ENCODE results near the gene PRDM16. TPM values are rescaled to one million over a fixed set of nuclear protein-coding genes. Genes with fewer than 3 reads are reported as not detected.
A peak's percentile ranks its signal among the peaks of the same experiment; 100 is the strongest.

The PRDM16 gene
- polyA plus RNA-seq, 1 donor (not counting 4 experiments of a cell fraction or from before 2014, with no cell fraction given): 0.05 TPM

- H3K4me1 ChIP-seq (ENCODE audit: control insufficient read depth, extremely low read depth, insufficient read depth, low read length): peaks cover 16% of the 10 kb centered on the region
- no peaks in the 10 kb centered on the region for H3K9me3 ChIP-seq (ENCODE audit: control insufficient read depth, low read depth, low read length)
- H3K4me3 ChIP-seq (ENCODE audit: control insufficient read depth in 2 of 3, extremely low read depth in 1 of 3, insufficient read depth in 2 of 3, low read depth in 1 of 3, low read length in 3 of 3): no peak overlapping the region
- H3K27me3 ChIP-seq (ENCODE audit: control insufficient read depth, extremely low read depth, insufficient read depth, low read length): no peaks in the 10 kb centered on the region
- no peak overlapping the region for H3K4me2 ChIP-seq (ENCODE audit: control insufficient read depth, extremely low read depth, insufficient read depth, low read depth, low read length)
- FAIRE-seq (no peak), DNase-seq (ENCODE audit: low read depth, low spot score) (no peak)
- H3K79me2 ChIP-seq (ENCODE audit: control insufficient read depth, insufficient read depth, low read length): no peaks in the 10 kb centered on the region
- TF ChIP-seq CTCF (optimal IDR thresholded peaks at IDR 0.05 in 1 of 3, IDR thresholded peaks at IDR 0.05 in 1 of 3, conservative IDR thresholded peaks at IDR 0.05 in 1 of 3; ENCODE audit: extremely low read depth in 1 of 3, insufficient read depth in 2 of 3, low read length in 3 of 3) (no peak), EZH2 (IDR thresholded peaks at IDR 0.05; ENCODE audit: low read length) (no peak)
- H3K9ac ChIP-seq (ENCODE audit: control insufficient read depth, extremely low read depth, insufficient read depth, low read length): no peak overlapping the region
- dilution Hi-C loops (cut with MboI; ENCODE audit: extremely low pct_ligation_motif_present, low sequenced_read_pairs): no loop called here
- no peaks in the 10 kb centered on the region for H4K20me1 ChIP-seq (ENCODE audit: control insufficient read depth, extremely low read depth, insufficient read depth, low read length)
- H3K9me1 ChIP-seq (ENCODE audit: control insufficient read depth, extremely low read depth, insufficient read depth, low read length): no peaks in the 10 kb centered on the region
- H3K36me3 ChIP-seq (ENCODE audit: control insufficient read depth in 2 of 2, extremely low read depth in 1 of 2, insufficient read depth in 2 of 2, low read length in 2 of 2): no peaks in the 10 kb centered on the region
- H2AFZ ChIP-seq (ENCODE audit: control insufficient read depth, low read length): no peak overlapping the region
- no peak overlapping the region for H3K27ac ChIP-seq (ENCODE audit: control insufficient read depth, insufficient read depth, low read length)
Measured at GRCh38 chr1:3483380-3483779, 414.4 kb downstream of the PRDM16 start.

DNA sequence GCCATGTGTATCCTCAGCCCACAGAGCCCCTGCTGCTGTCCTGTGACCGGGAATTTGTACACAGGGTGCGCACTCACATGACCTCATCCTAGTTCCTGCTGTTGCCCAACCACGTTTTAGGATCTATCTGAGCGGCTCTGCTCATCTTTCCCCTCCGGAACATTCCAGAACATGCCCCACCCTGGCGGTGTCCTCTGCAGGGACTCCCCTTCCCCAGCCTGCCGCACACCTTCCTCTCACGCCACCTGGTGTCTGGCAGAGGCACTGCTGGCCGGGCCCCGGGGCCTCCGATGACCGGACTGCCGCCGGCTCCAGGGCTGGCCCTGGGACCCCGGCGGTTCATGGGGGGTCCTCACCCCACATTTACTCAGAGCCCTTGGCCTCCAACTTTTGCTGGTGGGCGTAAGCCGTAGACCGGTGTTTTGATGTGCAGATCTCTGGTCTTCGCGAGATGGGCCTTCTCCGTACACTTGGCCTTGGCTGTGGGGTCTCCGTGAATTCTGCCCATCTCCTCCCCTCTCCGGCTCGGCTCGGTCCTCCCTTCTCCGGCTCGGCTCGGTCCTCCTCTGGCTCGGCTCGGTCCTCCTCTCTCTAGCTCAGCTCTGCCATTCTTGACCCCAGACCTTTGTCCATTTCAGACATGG, 414.9 kb downstream of the PRDM16 start:
- FAIRE-seq: no peak
- H3K36me3 ChIP-seq (ENCODE audit: control insufficient read depth in 2 of 2, extremely low read depth in 1 of 2, insufficient read depth in 2 of 2, low read length in 2 of 2): no peaks in the 10 kb centered on the region
- H4K20me1 ChIP-seq (ENCODE audit: control insufficient read depth, extremely low read depth, insufficient read depth, low read length): no peaks in the 10 kb centered on the region
- no peak overlapping the region for H2AFZ ChIP-seq (ENCODE audit: control insufficient read depth, low read length)
- no peaks in the 10 kb centered on the region for H3K79me2 ChIP-seq (ENCODE audit: control insufficient read depth, insufficient read depth, low read length)
- no peak overlapping the region for H3K9ac ChIP-seq (ENCODE audit: control insufficient read depth, extremely low read depth, insufficient read depth, low read length)
- no peaks in the 10 kb centered on the region for H3K27me3 ChIP-seq (ENCODE audit: control insufficient read depth, extremely low read depth, insufficient read depth, low read length)
- no peaks in the 10 kb centered on the region for H3K9me1 ChIP-seq (ENCODE audit: control insufficient read depth, extremely low read depth, insufficient read depth, low read length)
- H3K4me3 ChIP-seq (ENCODE audit: control insufficient read depth in 2 of 3, extremely low read depth in 1 of 3, insufficient read depth in 2 of 3, low read depth in 1 of 3, low read length in 3 of 3): no peak overlapping the region
- dilution Hi-C loops (cut with MboI; ENCODE audit: extremely low pct_ligation_motif_present, low sequenced_read_pairs): no loop called here
- H3K27ac ChIP-seq (ENCODE audit: control insufficient read depth, insufficient read depth, low read length): no peak overlapping the region
- peaks cover 2% of the 10 kb centered on the region for H3K9me3 ChIP-seq (ENCODE audit: control insufficient read depth, low read depth, low read length)
- no peak for DNase-seq (ENCODE audit: low read depth, low spot score)
- peaks cover 16% of the 10 kb centered on the region for H3K4me1 ChIP-seq (ENCODE audit: control insufficient read depth, extremely low read depth, insufficient read depth, low read length)
- peak; percentile 87 to 98 (median 87) for TF ChIP-seq CTCF (optimal IDR thresholded peaks at IDR 0.05 in 1 of 3, IDR thresholded peaks at IDR 0.05 in 1 of 3, conservative IDR thresholded peaks at IDR 0.05 in 1 of 3; ENCODE audit: extremely low read depth in 1 of 3, insufficient read depth in 2 of 3, low read length in 3 of 3)
- TF ChIP-seq EZH2 (IDR thresholded peaks at IDR 0.05; ENCODE audit: low read length): no peak
- no peak overlapping the region for H3K4me2 ChIP-seq (ENCODE audit: control insufficient read depth, extremely low read depth, insufficient read depth, low read depth, low read length)
